HG02798 (cell line): ENCODE data around the gene AFTPH.
A peak's percentile ranks its signal among the peaks of the same experiment; 100 is the strongest.
"Not testable (repeated sequence)": the region's sequence is repeated elsewhere in the genome, so short reads cannot be mapped to it uniquely, and the experiment has no call there.

Experiments
- ATAC-seq: cut with Tn5 transposase; IDR thresholded peaks from one replicate; pipeline ENCODE4 v1.9.1; 2021; ENCODE audit warnings: mild to moderate bottlenecking; ENCODE audit not compliant: unreplicated experiment, poor library complexity

AFTPH gene

DNA sequence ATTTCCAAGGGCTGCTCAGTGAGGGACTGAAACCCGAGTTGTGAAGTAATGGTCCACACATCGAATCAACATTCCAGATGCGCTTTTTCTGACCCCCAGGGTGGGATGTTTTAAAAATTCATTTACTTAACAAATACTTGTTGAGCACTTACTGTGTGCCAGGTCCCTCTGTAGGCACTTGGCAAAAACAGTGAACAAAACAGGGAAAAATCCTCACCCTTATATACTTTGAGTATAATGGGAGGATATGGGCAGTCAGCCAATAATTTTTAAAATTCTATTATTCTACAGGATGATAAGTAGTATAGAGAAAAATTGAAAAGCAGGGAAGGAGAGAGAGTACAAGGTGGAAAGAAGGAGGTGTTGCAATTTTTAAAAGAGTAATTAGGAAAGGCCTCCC lies 31.3 kb upstream of the AFTPH start:
- no peak for ATAC-seq

DNA sequence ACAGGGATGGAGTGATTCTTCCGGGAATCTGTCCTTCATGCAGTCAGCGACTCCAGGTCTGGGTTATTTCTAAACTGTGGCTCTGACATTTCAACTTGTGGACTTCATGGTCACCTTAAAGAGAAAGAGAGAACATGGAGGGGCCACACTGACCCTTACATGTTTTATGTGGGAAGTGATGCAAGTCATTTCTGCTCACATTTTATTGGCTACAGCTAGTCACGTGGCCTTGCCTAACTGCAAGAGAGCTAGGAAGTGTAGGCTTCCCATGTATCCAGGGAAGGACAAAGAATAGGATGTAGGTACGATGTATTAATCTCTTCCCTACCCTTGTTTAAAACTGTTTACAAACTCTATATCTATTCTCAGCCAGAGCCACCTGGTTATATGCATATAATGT lies 30.3 kb upstream of the AFTPH start:
- no peak for ATAC-seq

DNA sequence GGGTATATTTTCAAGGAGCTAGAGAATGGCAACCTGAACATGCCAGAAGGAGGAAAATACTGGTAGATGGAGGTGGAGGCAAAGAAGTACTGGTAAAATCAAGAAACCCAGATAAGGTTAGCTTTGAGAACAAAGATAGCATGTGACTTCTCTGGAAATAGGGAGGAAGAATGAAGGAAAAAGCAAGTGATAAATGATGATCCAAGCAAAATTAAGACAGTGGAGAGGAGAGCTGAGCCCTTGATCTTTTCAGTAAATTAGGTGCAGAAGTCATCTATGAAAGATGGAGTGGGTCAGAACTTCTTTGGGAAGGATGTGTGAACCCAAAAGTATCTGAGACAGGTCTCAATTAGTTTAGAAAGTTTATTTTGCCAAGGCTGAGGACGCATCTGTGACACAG lies 25.7 kb upstream of the AFTPH start:
- ATAC-seq, result no peak

DNA sequence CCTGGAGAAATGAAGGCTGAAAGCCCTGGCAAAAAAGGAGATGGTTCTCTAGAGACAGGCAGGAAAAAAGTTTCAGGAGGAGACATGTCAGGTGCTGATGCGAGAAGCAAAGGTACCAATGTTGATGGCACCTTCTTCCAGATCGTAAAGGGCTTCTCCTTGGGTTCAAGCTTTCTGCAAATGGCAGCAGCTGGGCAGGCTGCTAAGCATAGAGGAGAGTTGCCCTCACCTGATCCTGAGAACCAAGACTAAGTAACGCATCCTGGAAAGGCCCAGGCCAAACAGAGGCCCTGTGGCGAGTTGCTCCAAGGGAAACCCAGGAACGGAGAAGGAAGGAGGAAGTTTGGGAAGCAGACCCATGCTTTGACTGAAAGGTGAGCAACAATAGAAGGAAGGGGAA lies 23.6 kb upstream of the AFTPH start:
- ATAC-seq, result no peak

DNA sequence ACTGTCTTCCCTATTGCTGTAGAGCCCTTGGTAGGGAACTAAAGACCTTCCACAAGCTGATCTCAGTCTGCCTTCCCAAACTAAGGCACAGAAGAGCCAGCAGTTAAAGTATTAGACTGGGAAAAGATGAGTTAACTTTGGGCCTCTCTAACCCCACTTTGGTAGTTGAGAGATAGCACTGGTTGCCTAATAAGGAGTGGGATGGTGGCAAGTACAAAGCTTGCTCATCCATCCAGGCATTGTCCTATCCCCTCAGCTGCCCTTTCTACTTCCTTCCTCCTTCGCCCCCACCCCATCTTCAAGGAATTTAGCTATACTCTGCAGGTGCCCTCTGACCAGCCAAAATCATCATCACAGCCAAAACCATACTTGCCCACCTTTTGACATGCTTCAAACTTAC lies 22.2 kb upstream of the AFTPH start:
- ATAC-seq, result no peak

DNA sequence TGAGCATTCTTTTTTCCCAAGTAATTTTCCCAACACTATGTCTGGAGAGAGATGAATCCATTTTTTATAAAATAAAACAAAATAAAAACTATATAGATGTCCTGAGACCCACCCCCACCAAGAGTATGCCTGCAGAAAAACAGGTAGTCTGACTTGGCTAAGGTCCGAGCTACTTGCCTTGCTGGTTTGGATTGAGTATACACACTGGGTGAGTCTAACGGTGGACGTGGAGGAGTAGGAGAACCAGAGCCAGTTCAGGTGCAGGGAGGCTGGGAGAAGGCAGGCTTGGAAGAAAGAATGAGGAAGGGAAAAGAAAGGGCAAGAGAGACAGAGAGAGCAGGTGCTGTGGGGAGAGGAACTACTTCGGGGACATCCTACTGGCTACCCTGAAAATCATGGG lies 21.3 kb upstream of the AFTPH start:
- ATAC-seq, result no peak

DNA sequence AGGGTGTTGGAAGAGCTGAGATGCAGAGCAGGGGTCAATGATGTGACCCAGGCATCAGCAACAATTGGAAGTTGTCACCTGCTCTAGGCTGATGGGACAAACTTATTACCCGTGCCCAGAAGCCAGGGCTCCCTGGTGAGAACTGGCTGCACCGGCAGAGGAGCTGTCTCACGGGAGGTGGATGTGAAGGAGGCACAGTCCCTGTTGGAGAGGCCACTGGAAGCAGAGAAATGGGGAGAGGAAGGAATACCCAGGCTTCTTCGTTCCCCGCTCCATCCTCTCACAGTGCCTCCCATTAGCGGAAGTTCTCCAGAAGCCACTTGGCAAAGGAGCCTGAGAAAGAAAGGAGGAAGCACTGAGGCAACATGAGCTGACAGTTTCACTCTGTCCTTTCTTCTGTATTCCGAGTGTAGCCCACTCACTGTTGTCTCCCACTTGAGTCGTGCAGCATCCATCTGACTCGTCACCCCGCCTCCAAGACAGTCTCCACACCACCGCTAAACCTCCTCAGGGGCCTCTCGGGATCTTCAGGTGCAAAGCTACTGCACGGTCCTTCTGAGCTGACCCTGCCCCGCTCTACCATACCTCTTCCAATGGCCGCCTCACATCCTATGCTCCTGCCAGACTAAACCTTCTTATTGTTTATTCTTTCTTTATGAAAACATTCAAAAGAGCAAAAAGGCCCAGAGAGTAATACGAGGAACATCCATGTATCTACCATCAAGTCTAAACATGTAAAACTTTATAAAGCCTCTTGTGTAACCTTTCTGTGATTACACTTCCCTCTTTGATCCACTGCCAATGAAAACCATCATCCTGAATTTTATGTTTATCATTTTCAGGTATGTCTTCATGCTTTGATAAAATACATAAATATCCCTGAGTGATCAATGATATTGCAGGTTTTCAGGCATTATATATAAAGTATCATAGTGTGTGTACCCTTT lies 19.1 kb upstream of the AFTPH start:
- ATAC-seq, result no peak

DNA sequence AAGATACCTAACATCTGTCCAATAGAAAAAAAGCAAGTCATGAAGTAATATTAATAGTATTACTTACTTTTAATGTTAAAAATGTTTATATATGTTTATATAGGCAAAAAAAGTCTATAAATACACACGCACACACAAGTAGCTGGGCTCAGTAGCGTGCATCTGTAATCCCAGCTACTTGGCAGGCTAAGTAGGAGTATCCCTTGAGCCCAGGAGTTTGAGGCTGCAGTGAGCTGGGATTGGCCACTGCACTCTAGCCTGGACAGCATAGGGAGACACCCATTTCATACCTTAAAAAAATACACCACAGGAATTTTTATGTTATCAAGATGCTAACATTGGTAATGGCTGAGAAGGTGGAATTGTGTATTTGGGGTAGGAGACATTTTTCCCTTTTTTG lies 17.4 kb upstream of the AFTPH start:
- ATAC-seq, result no peak

DNA sequence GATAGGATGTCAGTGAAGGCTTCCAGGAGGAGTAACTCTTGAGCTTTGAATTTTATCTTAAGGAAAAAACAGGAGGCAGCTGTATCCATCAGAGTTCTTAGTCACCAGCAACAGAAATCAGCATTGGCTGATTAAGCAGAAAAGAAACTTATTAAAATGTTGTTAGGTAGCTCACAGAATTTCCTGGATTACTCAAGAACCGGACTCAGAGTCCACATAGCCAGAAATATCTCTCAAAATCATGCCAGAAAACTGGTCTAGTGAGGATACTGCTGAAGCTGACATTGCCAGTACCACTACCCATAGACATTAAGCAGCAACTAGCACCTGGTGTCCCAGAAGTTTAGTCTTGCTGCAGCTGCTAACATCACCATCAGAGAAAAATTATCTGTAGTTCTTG lies 10.1 kb upstream of the AFTPH start:
- no peak for ATAC-seq

DNA sequence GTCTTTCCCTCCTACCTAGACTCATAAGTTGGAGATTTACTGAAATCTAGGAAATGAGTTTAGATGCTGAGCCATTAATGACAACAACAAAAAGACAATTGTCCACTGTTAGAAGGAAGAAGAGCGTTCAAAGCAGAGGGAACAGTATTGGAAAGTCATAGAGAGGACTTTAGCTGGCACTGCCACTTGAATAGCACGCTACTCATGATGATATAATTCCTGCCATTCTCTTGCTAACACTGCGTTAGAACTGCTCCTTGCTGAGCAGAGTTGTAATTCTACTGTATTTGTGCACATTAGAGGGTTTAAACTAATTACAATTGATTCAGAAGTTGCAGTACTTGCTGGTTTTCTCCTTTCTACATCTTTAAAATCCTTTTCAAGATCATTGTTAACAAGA lies 9.0 kb upstream of the AFTPH start:
- no peak for ATAC-seq

DNA sequence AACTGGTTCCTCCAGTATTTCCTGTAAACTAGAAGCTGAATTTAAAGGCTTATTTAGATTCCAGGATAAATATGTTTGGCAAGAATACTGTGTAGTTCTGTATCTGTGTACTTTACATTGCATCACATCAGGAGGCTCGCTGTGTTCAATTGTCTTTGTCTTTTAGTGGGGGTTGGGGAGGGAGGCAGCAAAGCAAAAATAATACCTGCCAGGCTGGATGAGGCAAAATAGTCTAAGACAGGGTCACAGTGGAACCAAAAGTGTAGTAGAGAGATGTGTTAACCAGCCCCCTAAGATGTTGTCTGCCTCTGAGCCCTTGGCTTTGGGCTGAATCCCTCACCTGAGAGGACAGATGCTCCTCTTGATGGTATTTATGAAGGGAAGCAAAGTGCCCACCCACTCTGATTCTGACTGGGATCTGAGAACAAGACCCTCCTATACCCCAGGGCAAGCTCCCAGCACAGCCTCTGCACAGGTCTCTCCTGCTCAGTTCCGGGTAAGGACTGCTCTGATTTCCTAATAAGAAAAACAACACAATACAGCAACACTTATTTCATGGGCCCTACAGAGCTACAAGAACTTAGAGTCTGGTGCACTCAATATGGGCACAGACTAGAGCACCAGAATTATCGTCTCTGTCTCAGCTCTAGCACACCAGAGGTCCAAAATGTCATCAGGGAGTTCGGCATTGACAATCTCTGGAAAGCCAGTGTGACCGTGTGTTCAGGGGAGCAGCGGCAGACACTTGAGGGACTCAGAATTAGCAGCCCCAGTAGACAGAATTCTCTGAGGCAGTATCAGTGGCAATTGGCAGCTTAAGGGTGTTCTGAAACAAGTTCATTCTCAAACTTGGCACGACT lies 7.2 kb upstream of the AFTPH start:
- no peak for ATAC-seq

DNA sequence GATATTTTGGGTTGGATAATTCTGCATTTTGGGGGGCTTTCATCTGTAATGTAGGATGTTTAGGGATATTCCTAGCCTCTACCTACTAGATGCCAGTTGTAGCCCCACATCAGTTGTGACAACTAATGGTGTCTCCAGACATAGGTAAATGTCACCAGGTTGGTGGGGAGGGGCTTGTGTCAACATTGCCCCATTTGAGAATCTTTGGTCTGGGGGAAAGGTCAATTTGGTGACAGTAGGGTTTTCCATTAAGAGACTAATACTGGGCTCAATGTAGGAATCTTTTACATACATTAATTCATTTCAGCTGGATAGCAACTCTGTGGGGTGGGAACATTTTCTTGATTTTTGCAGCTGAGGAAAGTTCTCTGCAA lies 6.6 kb upstream of the AFTPH start:
- ATAC-seq, result no peak

DNA sequence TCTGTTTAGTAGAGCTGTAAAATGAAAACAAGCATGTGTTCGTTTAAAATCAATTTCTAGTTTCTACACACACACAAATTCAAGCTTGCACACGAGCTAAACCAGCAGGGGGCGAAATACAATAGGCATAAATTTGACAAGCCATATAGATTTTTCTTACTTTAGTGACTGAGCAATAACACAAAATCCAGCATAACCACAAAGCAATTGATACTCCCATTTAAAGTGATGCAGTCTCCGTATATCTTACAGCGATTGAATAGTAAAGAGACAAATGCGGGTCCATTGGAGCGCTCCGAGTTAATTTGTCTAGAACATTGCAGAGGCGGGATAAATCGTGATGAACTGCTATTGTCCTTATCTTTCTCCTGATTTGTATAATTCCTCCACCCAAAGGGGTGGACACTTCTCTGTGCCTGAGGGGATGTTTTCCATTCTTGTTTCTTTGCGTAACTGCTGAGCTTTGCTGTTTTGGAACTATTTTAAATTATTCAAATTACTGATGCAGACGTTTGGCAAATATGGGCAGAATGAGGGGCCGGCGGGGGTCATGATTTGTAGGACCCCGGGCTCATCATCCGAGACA lies 1.2 kb upstream of the AFTPH start:
- no peak for ATAC-seq

DNA sequence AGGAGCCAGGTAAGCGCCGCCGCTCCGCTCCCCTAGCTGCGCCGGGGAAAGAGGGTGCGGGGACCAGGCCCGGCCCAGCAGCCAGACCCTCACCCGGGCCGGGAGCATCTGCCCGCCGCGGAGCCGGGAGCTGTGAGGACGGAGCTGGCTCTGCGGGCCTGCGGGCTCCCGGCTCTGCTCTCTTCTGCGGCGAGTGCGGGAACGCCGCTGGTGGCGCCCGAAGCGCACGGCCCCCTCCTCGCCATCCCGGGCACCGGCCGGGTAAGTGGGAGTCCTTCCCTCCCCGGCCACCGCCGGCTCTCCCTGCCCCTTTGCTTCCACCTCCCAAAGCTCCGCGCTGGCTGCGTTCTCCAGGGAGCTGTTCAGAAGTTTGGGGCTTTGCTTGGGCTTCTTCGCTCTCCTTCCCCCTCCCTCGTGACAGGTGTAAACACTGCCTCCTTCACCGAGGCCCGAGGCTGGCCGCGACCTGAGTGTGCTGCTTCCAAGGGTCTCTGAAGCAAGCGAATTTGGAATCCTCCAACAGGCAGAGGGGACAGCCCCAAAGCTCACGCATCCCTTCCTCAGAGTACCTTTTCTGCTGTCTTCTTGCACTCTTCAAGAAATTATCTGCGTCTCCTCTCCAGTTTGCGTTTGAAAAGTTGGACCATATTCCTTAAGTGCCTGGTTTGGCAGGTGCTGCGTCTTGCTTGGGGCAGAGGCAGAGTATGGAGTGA lies 632 bp downstream of the AFTPH start:
- ATAC-seq, result peak; percentile 16

DNA sequence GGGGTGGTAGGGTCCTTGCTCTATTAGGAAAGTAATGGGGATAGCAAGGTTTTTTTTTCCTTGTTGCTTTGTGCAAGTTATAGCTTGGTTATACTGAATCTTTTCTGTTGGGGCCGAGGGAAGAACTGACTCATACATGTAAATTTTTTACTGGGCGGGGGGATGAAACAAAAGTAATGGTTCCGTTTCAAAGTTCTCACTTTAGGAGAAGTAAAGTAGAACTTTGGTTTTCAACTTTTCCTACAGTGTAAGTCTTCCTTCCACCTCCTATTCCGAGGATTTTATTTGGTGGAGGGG lies 1.1 kb downstream of the AFTPH start:
- no peak for ATAC-seq

DNA sequence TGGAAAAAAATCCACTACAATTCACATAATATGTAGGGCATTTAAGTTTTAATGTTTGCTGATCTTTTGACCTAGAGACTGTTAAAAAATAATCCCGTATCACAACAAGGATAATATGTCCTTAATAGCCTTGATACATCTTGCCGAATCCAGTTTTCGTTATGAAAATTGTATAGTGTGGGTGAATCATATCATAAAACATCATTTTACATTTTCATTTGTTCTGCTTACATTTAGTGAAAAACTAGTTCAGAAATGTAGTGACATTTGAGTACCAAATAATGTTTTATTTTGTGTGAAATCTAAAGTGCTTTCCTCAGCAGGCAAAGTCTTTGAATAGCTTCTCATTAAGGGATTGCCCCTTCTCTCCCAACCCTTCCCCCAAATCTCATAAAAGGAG lies 1.9 kb downstream of the AFTPH start:
- no peak for ATAC-seq

DNA sequence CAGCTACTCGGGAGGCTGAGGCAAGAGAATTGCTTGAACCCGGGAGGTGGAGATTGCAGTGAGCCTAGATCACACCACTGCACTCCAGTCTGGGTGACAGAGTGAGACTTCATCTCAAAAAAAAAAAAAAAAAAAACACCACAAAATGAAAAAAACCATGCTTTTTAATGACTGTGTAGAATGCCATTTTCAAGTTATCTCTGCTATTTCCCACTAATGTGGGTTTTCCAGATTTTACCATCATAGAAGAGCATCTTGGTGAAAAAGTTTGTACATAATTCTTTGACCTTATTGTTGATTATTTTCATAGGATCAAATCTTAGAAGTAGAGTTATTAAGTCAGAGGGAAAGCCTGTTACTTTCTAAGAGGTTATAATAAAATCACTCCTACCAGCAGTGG lies 6.8 kb downstream of the AFTPH start:
- not testable (repeated sequence) for ATAC-seq

DNA sequence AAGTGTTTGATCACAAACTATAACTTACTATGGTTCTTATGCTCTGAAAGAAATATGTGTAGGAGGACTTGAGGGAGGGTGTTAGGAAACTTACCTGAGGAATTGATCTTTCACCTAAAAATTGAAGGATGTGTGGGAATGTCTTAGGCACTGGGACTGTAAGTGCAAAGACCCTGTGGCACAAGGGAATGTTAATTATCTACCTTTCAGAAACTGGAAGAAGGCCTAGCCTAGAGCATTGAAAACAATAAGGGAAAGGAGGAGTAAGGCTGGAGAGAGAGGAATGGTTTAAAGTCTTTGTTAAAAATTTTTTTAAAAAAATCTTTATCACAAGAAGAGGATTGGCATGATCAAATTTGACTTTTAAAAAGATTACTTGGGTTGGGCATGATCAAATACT lies 7.9 kb downstream of the AFTPH start:
- no peak for ATAC-seq

DNA sequence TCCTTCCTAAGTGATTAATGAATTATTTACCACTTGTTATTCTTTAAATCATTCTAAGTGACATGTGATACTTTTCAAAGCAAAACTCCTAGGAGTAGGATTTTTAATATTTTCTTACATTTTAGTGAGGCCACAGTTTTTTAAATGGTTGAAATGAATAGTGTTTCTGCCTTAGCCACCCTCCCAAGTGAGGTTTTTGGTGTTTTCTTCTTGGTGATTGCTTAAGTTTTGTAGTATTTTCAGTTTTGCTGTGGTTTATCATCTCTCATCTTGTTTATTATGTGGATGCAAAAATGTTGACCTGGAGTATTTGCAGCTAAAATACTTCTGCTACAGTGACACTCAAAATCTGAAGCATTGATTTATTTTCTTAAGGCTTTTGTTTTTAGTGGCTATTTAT lies 9.8 kb downstream of the AFTPH start:
- no peak for ATAC-seq

DNA sequence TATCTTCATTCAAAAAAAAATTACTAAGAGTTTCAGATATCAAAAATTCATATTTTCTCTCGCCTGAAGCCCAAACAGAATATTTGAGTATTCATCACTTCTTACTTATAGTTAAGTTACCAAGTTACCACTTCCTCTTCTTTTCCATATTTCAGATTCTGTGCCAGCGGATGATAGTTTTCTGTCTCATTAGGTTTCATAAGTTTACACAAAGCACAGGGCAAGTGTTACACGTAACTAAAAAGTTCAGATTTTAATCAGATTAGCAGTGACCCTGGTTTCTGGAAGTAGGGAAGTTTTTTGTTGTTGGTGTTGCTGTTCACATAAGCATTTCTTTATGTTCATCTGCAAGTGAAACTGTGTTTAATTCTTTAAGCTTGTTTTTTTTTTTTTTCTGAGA lies 10.2 kb downstream of the AFTPH start:
- ATAC-seq, result no peak

DNA sequence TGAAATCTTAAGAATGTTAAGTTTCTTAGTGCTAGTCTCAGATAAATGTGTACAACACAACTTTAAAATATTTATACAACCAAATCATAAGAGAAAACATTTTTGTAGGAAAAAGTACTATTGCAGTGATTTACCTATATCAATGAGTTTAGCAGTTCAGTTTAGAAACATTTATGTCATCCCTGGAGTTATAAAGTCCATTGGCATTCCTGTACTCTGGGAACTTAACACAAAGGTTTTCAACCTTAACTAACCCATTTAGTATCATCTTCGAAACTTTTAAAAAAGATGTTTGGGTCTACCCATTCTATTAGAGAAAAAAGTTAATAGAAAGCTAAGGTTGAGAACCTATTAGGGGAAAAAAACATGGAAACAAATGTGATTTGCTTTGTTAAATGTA lies 10.9 kb downstream of the AFTPH start:
- no peak for ATAC-seq
